Measurements from ENCODE around the gene ST8SIA1.
"Not testable (repeated sequence)": the region's sequence is repeated elsewhere in the genome, so short reads cannot be mapped to it uniquely, and the experiment has no call there.

ST8SIA1 gene

DNA sequence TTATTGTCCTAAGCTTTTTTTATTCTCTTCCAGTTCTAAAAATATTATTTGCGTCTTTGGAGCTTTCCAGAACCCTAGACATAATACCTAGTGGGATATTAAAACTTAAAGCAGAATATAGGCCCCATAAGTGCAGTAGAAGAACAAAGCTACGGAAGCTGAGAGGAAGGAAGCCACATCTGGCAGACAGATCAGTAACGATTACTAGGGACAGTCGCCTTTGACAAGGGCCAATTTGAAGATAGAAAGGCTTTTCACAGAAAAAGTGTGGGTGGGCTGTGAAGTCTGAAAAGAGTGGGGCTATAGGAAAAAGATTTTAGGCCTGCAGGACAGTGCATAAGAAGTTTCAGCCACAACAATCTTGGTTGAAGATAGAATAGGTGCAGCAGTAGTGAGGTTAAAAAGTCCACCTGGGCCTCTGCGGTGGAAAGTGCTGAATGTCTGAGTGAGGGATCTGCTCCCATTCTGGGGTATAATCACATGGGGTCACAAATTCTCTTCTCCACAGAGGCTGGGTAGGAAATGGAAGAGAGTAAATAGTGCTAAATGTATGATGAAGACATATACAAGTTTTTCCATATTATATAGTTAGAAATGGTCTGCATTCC, 174.0 kb downstream of the ST8SIA1 start:
- no peak for DNase-seq

DNA sequence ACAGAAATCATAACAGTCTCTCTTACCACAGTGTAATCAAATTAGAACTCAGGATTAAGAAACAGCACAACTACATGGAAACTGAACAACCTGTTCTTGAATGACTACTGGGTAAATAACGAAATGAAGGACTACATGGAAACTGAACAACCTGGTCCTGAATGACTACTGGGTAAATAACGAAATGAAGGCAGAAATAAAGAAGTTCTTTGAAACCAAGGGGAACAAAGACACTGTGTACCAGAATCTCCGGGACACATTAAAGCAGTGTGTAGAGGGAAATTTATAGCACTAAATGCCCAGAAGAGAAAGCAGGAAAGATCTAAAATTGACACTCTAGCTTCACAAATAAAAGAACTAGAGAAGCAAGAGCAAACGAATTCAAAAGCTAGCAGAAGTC, 185.2 kb downstream of the ST8SIA1 start:
- DNase-seq: not testable (repeated sequence)

DNA sequence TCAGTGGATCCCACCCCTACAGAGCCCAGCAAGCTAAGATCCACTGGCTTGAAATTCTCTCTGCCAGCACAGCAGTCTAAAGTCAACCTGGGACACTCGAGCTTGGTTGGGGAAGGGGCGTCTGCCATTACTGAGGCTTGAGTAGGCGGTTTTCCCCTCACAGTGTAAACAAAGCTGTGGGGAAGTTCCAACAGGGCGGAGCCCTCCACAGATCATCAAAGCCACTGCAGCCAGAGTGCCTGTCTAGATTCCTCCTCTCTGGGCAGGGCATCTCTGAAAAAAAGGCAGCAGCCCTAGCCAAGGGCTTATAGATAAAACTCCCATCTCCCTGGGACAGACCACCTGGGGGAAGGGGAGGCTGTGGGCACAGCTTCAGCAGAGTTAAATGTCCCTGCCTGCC, 187.8 kb downstream of the ST8SIA1 start:
- DNase-seq: not testable (repeated sequence)
